Iris pigment epithelial cell (primary cell): ENCODE data around the gene SRD5A1.

Source experiments
- DNase-seq: peaks from one replicate; pipeline ENCODE4 v3.0.0-alpha.2; 2011; ENCODE audit warnings: low read depth

The SRD5A1 gene

GRCh38 chr5:6604946-6605345, 28.3 kb upstream of the SRD5A1 start:
- no peak for DNase-seq

DNA sequence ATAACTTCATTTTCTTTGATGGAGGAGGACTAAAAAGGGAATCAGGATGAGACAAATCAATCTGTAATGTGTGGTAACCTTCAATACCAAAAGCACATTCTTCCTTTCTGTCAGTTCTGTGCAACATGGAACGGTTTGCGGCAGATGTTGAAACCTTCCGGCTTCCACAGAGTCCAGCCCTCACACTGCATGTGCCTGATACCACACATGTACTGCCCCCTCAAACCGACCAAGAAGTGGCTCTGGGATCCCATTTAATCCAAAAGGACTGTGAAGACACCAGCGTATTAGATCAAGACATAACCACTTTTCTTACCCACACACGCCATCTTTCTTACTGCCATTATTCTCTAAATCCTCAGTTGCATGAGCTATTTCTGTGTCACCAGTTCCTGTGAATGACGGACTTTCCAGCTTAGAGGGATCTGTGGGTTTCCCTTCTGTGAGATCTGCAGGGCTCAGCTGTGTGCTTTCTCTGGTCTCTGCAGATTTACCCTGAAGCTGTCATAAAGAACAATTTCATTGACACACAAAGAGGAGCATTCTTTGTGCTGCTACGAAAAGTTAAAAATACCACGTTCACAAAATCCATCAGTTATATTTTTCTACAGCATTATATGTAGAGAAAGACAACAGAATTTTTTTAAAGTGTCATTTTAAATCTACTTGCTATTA, 26.2 kb upstream of the SRD5A1 start:
- no peak for DNase-seq

GRCh38 chr5:6607559-6607936, 25.7 kb upstream of the SRD5A1 start:
- no peak for DNase-seq

GRCh38 chr5:6608016-6608415, 25.2 kb upstream of the SRD5A1 start:
- no peak for DNase-seq

DNA sequence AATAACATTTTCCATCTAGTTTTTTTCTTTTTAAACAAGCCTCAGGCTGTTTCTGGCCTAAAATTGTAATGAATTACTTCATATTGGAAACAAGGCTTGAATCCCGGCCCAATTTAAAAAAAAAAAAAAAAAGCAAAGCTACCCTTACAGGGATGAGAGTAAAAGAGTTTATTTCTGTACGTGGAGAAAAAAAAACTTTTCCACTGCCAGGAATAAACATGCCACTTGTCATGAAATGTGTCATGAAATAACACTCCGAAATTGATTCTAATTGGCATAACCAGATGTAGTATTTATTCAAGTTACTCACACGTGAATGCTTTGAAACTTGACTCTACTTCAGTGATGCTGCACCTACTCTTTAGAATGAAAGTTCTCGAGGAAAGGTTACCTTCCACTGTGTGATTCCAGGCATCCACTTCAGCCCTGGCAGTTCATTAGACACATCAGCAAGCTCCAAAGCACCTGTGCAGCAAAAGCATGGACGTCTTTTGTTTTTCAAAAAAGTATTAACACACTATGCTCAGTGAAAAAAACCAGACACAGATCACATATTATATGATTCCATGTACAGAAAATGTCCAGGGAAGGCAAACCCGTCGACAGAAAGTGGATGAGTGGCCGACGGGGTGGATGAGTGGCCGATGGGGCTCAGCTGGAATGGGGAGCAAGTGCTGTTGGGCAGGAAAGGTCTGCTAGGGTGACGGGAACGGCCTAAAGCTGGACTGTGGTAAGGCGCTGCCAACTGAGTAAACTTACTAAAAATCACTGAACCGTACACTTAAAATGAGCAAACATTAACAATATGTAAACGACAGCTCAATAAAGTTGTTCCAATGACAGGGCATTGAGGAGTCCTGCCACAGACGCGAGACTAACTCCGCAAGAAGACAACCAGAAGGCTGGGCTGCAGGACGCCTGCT, 21.6 kb upstream of the SRD5A1 start:
- DNase-seq: no peak

DNA sequence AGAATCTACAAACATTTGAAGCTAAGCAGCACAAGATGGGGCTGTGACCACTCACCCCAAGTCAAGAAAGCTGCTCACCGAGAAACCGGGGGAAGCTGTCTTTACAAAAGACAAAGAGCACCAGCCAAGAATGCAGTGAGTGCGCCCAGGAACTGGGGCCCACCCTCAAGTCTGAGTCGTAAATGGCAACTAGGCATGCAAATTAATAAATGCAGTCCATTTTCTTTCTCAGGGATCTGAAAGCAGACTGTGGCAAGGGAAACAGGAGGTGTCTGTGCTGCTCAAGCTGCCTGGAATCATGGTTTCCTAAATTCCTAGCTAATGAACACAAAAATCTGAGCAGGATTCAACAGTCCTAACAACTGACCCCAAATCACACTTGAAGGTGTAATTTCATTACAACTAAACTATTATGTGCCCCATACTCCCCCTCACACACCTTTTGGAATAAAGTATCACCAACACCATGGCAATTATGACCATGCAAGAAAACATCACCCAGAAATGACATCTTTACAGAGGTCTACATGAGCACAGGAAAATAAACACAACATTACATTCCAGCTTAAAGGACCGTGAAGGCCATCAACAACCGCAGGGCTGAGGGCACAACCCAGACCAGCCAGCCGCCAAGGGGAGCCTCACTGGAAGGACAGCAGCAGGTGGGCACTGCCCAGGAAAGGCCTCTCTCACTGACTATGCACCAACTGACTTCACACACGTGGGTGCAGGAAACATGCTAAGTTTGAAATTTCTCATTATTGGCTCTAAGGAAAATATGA, 18.0 kb upstream of the SRD5A1 start:
- no peak for DNase-seq

DNA sequence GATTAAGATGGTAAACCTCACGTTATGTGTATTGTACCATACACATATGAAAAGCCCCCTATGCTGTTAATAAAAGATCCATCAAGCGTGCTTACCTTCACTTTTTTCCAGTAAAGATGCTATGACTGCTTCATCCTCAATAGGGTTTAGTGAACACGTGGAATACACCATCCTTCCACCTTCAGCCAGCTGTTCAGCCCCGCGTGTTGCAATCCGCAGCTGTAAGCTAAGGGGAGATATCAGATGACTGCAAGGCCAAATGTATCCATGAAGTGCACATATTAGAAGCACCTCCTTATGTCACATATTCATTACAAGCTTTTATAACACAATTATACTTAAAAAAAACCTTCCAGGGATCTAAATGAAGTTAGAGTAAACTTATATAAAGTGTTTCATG, 16.6 kb upstream of the SRD5A1 start:
- no peak for DNase-seq

GRCh38 chr5:6623228-6623627, 10.0 kb upstream of the SRD5A1 start:
- DNase-seq: no peak

DNA sequence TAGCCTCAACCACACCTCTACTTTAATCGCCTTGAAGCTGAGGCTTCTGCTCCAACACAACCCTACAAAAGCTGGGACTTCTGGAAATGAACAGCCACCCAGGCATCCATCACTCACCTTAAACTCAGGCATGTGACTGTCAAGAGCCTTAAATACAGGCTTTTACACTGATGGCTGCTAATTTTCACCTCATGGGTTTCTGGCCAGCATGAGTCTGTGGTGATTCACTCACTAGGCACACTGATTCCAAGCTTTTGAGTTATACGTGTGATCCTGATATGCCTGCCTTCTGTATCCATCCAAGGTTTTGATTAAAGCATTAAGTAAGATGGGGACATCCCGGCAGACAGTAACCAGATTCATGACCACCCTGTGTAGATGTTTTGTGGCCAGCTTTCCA, 9.3 kb upstream of the SRD5A1 start:
- DNase-seq: no peak

DNA sequence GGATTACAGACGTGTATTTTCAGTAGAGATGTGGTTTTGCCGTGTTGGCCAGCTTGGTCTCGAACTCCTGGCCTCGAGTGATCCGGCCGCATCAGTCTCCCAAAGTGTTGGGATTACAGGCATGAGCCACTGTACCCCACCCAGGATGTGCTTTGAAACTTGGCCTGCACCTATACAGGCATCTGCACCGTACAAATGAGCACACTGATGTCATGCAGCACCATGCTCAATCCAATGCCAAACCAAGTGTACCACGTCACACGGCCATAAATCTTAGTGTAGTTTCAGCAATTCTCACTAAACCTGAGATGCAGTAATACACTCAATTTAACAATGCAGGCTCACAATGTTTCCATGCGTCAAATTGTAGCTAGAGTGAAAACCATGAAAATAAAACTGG, 6.7 kb upstream of the SRD5A1 start:
- no peak for DNase-seq

DNA sequence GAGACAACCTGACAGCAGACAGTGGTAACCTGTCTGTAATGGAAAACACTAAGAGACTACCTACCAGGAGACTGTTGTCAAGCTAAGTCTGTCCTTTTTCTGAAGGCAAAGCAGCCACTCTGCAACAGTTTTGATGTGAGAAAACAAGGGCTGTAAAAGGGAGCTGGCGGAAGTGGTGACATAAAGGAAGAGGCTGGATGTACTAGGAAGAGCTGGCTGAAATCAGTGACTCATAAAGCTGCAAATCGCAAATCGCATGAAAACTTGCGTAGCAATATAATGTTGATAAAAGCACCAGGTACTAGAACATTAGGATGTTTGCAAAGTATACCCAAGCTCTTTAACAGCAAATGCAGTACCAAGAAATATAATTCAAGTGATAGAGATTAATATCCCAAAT, 1.8 kb upstream of the SRD5A1 start:
- peak; percentile 38 for DNase-seq

DNA sequence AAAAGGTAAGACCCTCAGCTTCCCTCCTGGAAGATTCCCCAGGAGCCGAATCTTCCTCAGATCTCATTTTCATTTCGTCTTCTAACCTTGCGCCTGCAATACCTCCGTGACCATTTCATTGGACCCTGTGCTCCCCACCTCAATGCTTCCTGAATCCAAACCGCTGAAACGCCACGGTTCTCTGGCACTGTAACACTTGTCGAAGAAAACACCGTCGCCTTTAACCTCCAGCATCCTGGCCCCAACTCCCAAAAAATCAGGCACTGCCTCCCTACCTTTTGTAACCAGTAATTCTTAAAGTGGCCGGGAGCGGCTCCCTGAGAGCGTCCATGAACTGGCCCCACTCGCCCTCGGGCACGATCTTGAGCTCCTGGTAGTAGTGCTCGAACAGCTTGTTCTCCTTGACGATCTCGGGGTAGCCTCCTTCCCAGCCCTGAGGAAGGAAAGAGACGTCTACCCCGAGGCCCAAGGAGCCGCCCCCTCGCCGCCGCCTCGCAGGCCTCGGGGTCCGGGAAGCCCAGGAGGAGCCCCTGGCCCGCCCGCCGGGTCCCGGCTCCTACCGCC, 834 bp upstream of the SRD5A1 start:
- DNase-seq: peak; percentile 36

DNA sequence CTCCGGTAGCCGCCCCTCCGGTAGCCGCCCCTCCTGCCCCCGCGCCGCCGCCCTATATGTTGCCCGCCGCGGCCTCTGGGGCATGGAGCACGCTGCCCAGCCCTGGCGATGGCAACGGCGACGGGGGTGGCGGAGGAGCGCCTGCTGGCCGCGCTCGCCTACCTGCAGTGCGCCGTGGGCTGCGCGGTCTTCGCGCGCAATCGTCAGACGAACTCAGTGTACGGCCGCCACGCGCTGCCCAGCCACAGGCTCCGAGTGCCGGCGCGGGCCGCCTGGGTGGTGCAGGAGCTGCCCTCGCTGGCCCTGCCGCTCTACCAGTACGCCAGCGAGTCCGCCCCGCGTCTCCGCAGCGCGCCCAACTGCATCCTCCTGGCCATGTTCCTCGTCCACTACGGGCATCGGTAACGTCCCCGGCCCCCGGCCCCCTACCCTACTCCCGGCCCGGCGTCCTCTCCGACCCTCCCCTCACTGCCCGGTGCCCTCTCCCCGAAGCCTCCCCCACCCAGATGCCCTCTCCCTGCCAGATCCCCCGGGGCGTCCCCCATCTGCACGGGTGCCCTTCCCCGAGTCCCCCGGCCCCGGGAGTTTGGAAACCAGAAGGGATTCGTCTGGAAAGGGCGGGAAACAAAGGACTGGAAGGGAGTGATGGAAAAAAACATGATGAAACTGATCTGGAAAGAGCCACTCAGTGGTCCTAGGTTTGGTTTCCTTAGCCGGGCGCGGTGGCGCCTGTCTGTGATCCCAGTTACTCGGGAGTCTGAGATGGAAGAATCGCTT, 417 bp downstream of the SRD5A1 start:
- DNase-seq: peak; percentile 44

DNA sequence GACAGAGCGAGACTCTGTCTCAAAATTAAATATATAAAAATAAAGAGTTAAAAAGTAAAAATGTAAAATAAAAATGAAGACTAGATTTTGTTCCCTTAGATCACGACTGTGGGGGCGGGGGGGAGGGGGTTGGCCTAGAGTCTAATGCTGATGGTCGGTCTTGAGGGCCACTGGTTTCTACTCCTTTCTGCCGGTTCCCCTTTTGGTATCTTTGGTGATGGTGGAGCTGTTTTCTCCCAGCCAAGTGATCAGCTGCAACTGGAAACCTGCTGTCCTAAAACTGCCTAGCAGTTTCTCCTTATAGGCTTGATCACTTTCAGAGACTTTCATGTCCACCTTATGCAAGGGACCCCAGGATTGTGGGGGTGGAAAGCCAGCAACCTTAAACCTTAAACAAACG, 1.1 kb downstream of the SRD5A1 start:
- DNase-seq: no peak

DNA sequence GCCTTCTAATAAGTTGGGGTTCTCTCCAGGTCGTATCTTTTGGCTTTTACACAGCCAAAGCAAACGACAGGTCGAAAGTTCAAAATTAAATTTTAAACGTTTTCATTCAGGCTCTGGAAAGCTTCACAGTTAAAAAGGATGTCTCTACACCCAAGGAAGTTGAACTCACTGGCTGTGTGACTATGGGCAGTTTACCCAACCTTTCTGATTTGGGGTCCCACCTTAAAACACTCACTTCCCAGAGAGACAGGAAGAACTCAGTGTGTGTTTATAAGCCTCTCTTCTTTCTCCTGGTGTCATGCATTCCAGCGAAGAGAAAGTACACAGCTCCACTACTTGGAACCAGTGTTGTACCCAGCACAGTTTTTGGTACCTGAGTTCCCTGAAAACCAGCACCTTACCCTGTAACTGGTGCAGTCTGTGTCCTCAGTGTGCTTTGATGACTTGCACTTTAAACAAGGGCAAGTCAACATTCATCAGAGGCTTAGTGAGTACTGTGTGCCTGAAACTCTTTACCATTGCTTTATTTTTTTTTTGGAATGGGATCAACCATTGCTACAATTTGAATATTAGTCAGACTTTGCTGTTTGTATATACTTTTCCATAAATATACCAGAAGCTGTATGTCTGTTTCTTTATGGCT, 1.7 kb downstream of the SRD5A1 start:
- no peak for DNase-seq

- no peak for DNase-seq
Measured at GRCh38 chr5:6636293-6636692, 3.1 kb downstream of the SRD5A1 start.

DNA sequence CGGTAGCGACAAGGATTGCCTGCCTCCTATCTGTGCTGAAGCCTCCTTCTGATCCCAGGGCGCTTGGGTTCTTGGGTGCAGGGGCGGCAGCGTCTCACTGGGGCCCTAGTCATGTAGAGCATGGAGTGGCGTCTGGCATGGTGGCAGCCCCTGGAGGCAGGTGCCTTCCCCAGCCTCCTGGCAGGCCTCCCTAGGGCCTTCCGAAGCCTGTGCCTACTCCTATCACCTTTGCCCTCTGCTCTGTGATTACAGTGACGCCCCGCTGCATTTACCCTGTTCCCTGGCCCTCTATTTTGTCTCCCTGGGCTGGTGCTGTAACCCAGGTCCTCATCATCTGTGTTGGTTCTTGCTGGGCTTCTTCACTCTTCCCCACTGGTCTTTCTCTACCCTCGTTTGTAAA, 3.8 kb downstream of the SRD5A1 start:
- DNase-seq: no peak

GRCh38 chr5:6637590-6637989, 4.3 kb downstream of the SRD5A1 start:
- no peak for DNase-seq

DNA sequence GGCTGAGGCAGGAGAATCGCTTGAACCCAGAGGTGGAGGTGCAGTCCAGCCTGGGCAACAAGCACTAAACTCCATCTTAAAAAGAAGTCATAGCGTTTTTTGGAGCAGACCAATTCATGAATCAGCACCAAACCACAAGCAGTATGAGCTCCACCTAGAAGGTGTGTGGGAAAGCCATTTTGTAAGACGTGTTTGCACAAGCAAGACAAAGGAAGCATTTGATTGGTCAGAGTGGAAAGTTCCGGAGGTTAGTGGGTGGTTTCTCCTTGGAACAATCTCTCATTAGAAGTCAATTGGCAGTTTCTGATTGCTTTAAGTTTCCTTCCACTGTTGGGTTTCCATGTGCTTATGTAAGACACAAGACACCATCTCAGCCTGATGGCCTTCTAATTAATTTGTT, 5.0 kb downstream of the SRD5A1 start:
- no peak for DNase-seq

DNA sequence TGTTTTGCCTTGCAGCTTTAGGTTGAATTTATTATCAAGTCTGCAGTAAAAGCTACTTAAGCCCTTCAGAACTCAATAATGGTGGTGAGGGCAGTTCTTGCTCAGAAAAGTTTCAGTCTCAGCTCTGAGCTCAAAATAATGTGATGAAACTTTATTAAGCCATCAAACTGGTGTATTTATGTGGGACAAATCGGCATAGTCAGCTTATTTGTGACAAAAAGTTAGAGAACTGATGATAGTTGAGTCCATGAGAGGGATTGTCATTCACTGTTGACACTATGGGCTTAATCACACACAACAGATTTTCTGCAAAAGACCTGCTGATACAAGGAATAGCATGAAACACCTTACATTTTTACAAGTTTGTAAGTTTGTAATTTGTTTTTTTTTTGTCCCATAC, 9.4 kb downstream of the SRD5A1 start:
- no peak for DNase-seq

GRCh38 chr5:6644794-6645241, 11.6 kb downstream of the SRD5A1 start:
- DNase-seq: no peak
